HG03378 (cell line): ENCODE results near the gene COL8A2.

Experiments used
- ATAC-seq: cut with Tn5 transposase; IDR thresholded peaks from one replicate; pipeline ENCODE4 v1.9.1; 2021; ENCODE audit warnings: mild to moderate bottlenecking, moderate library complexity; ENCODE audit not compliant: unreplicated experiment

COL8A2 gene

DNA sequence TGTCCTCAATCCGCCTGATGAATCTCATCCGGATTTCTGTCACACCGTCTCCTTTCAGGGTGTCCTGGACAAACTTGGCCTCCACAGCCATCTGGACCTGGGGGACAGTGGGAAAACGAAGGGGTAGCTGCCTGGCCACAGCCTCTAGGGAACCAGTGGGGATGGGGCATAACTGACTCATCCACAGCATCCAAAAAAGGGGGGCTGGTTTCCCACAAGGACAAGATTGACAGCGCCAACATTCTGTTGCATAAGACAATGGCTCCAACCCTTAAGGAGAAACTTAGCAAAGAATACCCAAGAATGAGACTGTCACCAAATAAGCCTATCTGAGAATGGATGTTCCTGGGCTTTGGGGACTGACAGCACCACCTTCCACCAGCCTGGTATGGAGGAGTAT is 12.2 kb upstream of the COL8A2 start:
- ATAC-seq, result no peak

DNA sequence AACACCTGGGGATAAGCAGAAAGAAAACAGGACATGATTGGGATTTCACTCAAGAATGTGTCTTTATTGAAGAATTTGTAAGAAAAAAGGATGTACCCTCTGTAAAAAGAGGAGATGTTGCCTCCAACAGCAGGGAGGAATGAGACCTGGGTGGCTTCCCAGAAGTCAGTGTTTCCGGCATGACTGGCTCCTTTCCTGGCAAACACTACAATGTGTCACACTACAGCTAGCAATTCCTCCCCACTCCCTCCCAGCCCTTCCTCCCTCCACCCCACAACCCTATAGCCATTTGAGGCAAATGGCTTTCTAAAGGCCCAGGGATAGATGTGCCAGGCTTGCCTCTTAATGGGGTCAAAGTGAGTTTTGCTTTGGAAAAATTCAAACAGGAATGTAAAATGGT is 11.5 kb upstream of the COL8A2 start:
- no peak for ATAC-seq

DNA sequence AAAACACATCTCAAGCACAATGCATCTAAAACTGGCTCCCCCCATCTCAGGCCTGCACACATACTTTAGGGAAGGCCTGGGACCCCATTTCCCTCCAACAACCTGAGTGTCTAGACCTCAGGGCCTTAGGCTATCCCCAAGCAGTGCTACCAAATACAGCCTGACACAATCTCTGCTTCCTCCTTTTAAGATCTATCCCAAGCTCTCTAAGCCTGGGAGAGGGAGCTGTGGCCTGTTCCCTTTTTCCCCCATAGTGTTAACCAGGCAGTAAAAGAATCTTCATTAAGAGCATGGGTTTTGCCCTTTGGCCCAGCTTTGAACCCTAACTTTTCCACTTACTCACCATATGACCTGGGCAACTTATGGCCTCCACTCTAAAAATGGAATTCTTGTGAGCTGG is 10.8 kb upstream of the COL8A2 start:
- ATAC-seq, result no peak

DNA sequence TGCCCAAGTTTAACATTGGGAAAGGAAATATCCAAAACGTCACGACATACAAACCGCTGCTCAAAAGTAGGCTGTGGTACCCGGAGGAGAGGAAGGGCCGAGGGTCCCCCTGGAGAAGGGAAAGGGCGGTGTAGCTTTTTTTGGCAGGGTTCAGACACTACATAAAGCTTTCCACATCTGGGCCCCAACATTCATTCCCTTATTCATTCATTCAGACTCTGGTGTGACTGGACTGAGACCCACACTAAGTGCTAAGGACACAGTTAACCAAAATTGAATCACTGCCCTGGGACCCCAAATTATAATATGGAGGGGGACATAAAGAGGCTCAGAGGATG is 10.3 kb upstream of the COL8A2 start:
- ATAC-seq, result no peak

DNA sequence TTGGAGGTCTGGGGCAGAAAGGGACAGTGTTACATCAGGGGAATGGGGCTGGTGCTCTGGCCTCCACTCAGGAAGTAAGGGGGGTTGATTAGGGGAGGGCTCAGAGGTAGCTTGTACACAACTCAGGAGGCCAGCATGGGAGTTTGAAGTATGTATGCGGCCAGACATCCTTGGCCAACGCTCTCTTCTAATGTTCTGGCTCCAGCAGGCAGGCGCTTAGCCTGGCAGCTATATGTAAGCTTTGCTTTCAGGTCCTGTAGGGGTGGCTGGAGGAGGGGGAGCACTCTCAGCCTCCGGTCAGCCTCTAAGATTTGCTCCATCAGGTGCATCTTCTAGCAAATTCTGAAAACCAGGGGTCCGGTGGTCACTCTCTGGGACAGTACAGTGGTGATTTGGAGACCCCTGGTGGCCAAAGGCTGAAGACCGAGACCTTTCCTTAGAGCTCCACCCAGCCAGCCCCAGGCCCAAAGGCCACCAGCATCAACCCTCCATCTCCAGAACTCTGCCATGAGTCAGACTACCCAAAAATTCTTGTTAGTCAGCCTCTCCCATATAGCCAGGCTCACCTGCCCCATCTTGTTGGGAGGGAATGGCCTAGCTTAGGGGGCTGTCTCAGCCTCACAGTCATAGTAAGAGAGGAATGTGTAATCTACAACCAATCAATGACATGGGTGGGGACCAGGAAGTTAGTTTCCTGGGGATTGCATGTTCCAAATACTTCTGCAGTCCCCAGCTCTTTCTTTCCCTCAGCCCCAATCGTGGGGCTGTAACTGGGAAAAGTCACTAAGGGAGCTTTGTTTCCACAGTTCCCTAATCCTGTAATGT is 9.7 kb upstream of the COL8A2 start:
- ATAC-seq, result no peak

DNA sequence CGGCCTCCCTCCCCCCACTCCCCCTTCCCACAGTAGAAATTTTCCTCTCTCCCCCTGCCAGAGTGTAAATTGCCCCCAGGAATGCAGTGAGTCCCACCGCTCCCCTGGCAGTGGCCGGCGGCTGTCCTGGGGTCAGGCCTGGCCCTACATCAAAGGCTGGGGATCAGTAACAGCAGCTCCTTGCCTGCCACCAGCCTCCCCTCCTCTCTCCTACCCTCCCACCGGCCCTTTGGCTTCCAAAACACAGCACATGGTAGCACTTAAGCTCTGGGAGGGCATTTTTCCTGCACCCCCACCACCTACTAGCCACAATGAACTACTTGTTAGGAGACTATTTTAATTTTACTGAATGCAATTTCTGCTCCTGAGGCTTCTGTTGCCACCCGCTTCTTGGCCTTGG is 9.0 kb upstream of the COL8A2 start:
- ATAC-seq, result no peak

DNA sequence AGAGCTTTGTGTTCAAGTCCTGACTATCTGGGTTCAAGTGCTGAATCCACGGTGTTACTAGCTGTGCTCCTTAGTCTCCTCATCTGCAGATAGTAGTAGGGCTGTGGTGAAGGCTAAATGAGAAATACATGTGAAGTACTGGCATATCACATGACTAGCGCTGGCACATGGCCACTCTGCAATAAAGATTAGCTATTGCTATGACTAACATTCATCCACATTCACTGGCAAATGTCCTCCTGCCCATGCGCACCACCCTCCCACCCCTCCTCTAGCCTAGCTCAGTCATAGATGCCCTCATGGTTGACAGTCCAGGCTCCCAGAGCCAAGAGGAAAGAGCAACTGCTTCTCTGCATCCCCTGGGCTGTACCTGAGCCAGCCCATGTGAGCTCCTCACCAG is 8.5 kb upstream of the COL8A2 start:
- ATAC-seq, result no peak

DNA sequence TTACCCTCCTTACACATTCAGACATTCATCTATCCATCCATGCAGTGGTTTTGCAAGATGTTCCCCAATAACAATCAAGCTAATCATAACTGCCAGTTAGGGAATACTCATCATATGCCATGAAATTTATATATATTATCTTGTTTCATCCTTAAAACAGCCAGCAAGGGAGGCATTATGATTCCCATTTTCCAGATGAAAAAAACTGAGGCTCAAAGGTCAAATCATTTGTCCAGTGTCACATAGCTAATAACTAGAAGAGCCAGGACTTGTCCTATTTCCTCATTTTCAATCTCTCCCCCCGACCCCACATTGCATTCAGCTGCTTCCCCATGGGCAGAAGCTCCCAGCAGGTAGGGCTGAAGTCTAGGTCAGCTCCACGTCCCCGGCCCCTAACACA is 7.0 kb upstream of the COL8A2 start:
- no peak for ATAC-seq

DNA sequence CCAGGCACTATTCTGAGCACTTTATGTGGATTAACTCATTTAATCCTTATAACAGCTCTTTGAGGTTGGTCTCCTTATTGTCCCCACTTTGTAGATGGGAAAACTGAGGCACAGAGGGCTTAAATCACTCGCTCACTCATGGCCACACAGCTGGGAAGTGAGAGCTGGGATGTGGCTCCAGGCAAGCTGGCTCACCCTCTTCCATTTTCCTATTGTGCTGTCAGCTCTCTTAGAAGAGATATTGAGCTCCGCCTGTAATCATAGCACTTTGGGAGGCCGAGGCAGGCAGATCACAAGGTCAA is 3.8 kb upstream of the COL8A2 start:
- no peak for ATAC-seq

DNA sequence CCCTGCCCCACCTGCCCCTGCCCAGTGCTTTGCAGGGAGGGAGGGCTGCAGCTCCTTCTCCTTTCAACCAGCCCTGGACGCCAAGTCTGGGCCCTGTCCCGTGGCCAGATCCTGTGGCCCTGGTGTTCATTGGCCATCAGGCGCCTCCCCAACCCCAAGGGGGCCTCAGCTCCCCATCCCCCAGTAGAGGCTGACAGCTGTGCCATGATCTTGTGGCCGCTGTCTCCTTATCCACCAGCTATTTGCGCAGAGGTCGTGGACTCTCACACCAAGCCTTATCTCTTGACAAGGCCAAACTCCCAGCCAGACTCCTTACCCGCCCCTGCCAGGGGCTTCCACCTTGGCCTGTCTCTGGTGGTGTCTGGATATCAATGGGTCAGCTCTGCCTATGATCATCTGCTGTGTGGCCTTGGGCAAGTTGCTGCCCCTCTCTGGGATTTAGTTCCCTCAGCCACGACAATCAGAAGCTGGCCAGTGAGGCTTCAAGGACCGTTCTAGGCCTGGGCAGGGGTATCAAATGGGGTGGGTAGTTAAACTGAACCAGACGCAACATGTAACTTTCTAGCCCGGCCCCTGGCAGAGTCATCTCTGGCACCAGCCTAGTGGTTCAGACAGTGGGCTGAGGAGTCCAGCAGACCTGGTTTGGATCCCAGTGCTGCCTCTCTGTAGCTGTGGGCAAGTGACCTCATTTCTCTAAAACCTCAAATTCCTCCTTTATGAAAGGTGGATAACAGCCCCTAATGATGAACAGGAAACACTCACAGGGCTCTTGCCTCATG is 3.3 kb upstream of the COL8A2 start:
- ATAC-seq, result no peak

DNA sequence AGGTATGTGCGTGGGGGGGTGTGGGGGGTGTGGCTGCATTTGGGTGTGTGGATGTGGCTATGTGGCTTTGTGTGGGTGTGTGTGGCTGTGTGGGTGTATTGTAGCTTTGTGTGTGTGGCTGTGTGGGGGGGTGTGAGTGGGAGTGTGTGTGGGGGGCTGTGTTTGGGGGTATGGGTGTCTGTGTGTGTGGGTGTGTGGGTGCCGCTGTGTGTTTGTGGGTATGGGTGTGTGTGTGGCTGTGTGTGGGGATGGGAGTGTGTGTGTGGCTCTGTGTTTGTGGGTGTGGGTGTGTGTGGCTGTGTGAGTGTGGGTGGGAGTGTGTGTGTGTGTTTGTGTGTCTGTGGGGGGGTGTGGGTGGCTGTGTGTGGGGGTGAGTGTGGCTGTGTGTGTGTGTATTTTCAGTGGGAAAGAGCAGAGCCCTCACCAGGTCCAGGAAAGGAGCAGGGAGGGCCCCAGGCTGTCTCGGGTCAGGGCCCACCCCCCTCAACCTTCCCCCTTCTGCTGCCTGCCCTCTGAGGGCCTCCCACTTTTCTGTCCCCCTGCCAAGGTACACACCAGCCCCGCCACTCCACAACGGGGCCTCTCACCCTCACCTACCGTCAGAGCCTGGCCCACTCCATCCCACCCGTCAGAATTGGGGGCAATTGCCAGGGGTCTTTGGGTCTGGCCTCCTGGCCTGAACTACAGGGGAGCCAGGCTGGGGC is 1.9 kb upstream of the COL8A2 start:
- no peak for ATAC-seq

DNA sequence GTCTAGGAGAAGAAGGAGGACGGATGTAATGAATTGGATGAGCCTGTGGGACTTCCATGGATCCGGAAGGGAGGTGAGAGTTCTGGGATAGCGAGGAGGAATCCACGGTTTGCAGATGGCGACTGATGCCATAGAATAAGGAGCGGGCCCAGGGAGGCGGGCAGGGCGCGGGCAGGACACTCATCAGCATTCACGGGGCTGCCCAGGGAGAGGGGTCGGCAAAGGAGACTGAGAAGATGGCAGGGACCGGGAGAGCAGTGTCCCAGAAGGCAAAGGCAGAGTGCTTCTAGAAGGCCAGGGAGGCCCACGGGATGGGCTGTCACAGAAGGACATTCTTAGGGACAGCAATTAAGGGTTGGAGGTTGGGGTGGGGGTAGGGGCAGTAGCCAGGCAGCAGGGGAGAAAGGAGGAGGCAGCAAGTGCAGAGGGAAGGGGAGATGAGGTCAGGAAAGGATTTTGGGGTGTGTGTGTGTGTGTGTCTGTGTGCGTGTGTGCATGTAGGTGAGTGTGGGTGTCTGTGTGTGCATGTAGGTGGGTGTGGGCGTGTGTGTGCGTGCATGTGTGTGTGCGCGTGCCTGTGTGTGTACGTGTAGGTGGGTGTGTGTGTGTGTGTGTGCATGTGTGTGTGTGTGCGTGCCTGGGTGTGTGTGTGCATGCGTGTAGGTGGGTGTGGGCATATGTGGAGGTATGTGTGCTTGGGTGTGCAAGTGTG is 1.1 kb upstream of the COL8A2 start:
- ATAC-seq, result no peak

DNA sequence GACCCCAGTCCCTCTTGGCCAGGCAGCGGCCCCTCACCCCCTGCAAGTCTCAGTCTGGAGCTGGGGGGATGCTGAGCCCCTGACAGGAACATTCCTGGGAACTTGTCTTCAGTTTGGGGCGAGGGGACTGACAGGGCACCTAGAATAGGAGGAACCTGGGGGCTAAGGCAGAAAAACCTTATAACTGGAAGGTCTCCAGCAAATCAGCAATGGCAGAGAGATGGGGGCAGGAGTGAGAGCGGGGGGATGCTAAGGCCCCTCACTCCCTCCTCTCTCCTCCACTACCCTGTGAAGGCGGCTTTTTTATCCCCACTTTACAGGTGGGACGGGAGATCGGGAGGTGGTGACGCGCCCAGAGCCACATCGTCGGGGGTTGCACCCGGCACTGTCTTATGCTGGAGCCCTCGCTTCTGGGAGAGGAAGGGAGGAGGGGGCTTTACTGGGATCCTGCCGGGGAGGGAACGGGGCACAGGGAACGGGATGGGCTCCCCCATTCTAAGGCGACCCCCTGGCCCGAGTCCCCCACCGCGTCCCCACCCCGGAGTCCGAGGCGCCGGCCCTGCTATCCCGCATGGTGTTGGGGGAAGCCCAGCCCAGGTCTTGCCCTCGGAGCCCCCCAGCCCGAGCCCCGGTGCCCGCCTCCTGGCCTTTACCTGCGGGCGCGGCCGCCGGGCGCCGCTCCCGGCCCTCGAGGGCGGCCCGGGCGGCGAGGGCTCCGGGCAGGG is 456 bp downstream of the COL8A2 start:
- ATAC-seq, result no peak

DNA sequence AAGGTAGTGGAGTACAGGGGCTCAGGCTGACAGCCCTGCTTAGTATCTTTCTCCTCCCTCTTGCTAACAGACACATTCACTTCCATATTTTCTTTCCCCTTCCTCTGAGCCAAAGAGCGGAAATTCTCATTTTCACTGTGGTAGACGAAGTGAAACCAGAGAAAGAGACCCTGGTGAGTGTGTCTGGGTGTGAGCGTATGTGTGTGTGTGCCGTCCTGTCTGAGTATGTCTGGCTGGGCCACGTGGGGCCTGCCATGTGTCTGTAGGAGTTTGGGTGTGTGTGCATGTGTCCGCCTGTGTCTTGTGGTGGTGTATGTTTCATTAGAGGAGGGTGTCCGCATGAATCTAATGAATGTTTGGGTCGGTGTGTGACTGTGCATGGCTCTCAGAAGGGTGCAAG is 1.7 kb downstream of the COL8A2 start:
- no peak for ATAC-seq

DNA sequence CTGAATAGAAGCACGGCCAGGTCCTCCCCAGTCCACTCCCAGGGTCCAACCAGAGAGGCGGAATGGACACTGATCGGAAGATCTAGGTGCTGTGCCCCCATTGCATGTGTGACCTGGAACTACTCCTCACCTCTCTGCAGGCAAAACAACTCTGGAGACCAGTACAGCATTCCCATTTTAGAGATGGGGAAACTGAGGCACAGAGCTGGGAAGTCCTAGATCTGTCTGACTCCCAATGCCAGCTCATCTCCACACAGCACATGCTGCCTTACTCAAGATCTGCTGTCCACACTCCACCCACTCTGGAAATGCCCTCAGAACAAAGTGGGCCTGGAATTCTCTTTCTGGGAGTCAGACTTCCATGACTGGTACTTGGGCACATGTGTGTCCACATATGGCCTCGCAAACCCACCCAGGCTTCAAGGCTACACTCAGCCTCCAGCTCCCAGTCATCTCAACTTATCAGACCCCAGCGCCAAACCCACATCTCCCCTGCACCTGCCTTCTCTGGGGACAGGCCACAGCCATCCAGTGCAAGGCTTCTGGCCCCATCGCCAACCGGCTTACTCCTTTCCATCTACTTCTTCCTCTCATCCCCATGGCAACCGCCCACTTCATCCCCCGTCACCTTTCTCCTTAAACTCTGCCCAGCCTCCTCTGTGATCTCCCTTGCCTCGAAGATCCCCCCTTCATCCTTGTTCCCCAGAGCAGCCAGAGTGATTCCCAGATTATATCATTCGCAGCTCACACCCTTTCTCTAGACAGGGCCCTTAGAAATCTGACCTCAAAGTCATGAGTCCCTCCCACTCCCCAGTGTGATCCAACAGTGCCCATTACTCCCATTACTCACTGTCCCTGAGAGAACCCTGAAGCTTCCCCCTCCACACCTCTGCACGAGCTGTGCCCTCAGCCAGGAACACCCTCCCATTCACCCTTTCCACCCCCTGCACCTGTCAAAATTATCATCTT is 2.7 kb downstream of the COL8A2 start:
- ATAC-seq, result no peak

DNA sequence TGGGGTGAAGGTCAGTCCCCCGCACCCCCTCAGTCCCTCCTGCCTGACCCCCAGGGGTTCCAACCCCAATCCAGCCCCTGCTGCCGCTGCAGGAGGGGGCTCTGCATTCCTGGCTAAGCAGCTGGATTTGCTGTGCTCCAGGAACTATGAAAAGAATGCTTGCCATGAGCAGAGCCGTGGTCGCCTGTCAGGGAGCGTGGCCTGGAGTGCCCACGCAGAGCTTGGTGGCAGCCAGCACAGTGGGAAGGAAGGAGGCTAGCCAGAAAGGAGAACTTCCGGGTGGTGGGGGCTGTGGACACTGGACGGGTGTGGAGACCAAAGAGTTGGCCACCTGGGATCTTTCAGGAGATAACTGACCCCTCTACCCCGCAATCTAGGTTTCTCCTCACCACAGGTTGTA is 5.6 kb downstream of the COL8A2 start:
- no peak for ATAC-seq

DNA sequence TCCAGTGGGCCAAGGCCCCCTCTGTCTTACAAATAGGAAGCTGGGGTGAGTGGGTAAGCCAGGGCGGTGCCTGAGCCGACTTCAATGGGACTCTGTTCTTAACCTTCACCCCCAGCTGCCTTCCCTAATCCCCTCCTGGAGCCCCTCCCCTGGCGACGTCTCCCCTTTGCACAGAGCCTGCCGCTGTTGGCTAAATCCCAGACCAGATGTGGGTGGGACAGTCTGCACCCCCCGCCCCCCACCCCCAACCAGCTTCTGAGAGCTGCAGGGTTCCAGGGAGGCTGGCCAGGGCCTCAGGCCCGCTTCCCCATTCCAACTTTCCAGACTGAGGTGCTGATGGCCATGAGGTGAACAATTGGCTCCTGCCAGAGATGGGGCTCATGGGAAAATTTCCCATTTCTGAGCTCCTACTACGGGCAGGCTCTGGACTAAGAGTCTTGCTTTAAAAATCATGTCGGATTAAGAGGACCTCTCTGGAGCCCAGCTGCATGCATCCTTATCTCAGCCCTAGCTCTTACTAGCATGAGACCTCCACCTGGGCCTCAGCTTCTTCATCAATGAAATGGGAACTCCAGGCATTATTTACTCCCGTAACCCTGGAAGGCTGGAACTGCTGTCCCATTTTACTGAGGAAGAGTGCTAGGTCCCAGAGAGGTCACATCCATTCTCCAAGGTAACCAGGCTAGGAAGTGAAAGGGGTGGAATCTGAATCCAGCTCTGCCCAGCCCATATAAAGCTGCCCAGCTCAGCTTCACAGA is 6.4 kb downstream of the COL8A2 start:
- ATAC-seq, result no peak

DNA sequence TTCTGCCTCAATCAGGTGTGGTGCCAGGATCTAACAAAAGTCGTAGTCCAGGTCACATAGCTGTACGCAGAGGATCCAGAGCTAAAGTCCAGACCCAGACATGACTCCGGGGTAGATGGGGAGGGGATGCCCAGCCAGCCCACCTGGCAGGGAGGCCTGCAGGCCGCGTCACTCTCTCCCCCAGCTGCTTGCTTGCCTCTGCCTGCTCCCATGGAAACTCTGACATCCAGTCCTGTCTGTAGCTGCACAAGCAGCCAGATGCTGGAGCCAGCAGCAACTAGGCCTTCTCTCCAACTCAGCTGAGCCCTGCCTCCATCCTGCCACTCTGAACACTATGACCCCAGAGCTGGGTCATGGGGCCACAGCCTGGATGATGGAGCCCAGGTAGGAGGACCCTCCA is 8.1 kb downstream of the COL8A2 start:
- ATAC-seq, result no peak

DNA sequence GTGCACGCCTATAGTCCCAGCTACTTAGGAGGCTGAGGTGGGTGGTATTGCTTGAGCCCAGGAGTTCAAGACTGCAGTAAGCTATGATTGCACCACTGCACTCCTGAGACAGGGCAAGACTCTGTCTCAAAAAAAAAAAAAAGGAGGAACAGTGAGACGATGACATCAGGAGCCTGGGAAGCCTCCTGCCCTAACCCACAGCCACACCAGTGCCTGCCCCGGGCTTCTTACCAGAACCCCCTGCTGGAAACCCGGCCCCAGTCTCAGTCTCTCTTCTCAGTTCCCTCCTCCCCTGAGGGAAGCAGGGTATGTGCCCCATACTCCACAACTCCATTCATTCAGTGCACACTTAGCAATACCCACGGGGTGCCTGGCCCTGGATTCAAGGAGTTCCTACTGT is 9.1 kb downstream of the COL8A2 start:
- ATAC-seq, result no peak
